GM13977 (cell line): Measurements from ENCODE around the gene NXF3.
"Not testable (repeated sequence)": the region's sequence is repeated elsewhere in the genome, so short reads cannot be mapped to it uniquely, and the experiment has no call there.

Experiments
- DNase-seq: peaks from one replicate; pipeline ENCODE4 v3.0.0; 2012; ENCODE audit warnings: low spot score
- in situ Hi-C: fragments of 300-500 bp; cut with MboI; formaldehyde crosslinking; loops from one replicate; pipeline ENCODE4 v1.12.0; 2022; ENCODE audit warnings: low sequenced_read_pairs, low pct_unique_long_range_greater_than_20kb, mixed read lengths, inconsistent platforms; ENCODE audit not compliant: unreplicated experiment
- TF ChIP-seq, protein P1 (sequence below): IDR thresholded peaks from 2 replicates; pipeline ENCODE4 v1.5.1; 2012; ENCODE audit warnings: mild to moderate bottlenecking, control low read depth; ENCODE audit not compliant: insufficient read depth; ENCODE audit errors: extremely low read depth, missing control alignments

The NXF3 gene, protein sequence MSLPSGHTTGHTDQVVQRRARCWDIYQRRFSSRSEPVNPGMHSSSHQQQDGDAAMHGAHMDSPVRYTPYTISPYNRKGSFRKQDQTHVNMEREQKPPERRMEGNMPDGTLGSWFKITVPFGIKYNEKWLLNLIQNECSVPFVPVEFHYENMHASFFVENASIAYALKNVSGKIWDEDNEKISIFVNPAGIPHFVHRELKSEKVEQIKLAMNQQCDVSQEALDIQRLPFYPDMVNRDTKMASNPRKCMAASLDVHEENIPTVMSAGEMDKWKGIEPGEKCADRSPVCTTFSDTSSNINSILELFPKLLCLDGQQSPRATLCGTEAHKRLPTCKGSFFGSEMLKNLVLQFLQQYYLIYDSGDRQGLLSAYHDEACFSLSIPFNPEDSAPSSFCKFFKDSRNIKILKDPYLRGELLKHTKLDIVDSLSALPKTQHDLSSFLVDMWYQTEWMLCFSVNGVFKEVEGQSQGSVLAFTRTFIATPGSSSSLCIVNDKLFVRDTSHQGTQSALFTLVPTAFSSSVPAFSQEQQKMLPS

DNA sequence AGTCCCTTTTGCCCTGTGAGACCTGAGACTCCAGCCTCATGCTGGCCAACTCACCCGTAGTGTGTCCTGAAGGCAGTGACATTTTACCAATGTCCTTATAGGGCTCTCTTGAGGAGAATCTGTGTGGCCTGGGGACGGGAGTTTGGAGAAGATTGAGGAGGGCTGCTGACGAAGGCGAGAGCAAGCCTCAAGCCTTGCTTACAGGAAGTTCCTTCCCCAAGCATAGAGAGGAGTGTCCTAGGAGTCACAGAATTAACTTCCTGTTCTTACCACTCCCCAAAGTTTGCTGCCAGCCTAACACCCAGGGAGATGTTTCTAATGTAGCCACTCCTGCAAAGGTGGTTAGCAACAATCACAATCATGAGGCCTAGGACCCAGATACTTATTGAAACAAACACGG is at the start of gene NXF3:
Gene NXF3 (minus strand): TSS at position 202 of the 400 bp plus-strand sequence. CDS start 120 bp downstream, at position 82.
- no peak for DNase-seq
- in situ Hi-C loops = no loop called here
- TF ChIP-seq, protein P1, sequence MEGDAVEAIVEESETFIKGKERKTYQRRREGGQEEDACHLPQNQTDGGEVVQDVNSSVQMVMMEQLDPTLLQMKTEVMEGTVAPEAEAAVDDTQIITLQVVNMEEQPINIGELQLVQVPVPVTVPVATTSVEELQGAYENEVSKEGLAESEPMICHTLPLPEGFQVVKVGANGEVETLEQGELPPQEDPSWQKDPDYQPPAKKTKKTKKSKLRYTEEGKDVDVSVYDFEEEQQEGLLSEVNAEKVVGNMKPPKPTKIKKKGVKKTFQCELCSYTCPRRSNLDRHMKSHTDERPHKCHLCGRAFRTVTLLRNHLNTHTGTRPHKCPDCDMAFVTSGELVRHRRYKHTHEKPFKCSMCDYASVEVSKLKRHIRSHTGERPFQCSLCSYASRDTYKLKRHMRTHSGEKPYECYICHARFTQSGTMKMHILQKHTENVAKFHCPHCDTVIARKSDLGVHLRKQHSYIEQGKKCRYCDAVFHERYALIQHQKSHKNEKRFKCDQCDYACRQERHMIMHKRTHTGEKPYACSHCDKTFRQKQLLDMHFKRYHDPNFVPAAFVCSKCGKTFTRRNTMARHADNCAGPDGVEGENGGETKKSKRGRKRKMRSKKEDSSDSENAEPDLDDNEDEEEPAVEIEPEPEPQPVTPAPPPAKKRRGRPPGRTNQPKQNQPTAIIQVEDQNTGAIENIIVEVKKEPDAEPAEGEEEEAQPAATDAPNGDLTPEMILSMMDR = no peak

DNA sequence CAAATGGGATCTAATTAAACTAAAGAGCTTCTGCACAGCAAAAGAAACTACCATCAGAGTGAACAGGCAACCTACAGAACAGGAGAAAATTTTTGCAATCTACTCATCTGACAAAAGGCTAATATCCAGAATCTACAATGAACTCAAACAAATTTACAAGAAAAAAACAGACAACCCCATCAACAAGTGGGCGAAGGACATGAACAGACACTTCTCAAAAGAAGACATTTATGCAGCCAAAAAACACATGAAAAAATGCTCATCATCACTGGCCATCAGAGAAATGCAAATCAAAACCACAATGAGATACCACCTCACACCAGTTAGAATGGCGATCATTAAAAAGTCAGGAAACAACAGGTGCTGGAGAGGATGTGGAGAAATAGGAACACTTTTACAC is 43.6 kb upstream of the NXF3 start:
- in situ Hi-C loops, DNase-seq: not testable (repeated sequence)

DNA sequence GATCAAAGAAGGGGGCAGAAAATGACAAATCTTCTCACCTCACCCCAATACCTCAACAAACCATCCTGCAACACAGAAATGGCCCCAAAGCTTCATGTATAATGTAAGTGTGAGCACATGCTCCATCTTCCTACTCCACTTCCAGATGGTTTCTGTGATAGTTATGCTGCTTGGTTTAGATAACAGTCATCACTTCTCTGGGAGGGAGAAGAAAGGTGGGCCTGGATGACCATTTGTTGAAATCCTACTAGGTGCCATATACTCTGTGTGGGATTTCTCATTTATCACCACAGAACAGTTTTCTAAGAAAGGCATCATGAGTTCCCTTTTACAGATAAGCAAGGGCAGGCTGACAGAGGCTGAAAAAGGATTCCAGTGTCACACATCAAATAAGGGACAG is 31.3 kb upstream of the NXF3 start:
- TF ChIP-seq, protein P1 = no peak
- in situ Hi-C loops = no loop called here
- DNase-seq = no peak

DNA sequence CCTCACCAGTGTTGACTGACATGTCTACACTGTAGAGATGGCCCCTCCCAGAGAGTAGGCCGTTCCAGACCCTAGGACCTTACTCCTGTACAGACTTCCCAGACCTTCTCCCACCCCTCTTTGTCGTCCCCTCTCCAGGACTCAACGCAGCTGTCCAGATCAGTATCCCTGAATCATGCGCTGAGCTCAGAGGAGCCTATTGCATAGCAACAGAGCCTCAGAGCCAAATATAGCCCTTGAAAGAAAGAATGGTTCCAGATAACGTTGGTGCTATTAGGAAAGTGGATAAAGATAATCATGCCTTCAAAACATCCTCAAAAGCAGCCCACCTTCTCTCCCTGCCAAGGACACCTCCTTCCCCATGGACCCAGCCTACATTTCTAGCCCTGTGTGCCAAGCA is 27.8 kb upstream of the NXF3 start:
- no peak for DNase-seq
- in situ Hi-C loops = no loop called here
- TF ChIP-seq, protein P1 = no peak

DNA sequence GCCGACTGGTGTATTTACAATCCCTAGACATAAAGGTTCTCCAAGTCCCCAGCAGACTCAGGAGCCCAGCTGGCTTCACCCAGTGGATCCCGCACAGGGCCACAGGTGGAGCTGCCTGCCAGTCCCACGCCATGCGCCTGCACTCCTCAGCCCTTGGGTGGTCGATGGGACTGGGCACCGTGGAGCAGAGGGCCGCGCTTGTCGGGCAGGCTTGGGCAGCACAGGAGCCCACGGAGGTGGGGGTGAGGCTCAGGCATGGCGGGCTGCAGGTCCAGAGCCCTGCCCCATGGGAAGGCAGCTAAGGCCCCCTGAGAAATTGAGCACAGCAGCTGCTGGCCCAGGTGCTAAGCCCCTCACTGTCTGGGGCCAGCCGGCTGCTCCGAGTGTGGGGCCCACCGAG is 24.0 kb upstream of the NXF3 start:
- in situ Hi-C loops, DNase-seq: not testable (repeated sequence)

DNA sequence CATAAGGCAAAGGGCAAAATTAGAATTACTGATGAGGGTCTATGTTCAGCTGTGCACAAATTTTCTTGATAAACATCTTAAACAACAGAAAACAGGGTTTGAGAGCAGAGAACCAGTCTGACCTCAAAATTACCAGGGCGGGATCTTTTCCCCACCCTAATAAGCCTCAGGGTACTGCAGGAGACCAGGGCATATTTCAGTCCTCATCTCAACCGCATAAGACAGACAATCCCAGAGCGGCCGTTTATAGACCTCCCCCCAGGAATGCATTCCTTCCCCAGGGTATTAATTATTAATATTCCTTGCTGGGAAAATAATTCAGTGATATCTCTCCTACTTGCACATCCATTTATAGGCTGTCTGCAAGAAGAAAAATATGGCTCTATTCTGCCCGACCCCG is 16.6 kb upstream of the NXF3 start:
- in situ Hi-C loops, DNase-seq: not testable (repeated sequence)

DNA sequence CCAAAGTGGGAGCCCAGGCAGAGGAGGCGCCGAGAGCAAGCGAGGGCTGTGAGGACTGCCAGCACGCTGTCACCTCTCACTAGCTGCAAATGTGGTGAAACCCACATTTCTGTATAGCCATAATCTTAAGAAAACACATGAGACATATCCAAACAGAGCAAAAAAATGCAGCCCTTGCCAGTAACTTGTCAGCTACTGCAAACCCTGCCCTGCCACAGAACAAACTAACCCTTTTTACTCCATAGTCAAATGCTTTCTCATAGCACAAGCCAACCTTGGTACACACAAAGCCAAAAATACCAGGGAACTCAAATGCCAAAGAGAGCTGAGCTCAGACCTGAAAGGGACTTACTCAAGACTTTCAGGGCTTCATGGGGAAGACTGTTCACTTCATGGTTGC is 14.9 kb upstream of the NXF3 start:
- DNase-seq = no peak
- in situ Hi-C loops = no loop called here
- TF ChIP-seq, protein P1 = no peak

DNA sequence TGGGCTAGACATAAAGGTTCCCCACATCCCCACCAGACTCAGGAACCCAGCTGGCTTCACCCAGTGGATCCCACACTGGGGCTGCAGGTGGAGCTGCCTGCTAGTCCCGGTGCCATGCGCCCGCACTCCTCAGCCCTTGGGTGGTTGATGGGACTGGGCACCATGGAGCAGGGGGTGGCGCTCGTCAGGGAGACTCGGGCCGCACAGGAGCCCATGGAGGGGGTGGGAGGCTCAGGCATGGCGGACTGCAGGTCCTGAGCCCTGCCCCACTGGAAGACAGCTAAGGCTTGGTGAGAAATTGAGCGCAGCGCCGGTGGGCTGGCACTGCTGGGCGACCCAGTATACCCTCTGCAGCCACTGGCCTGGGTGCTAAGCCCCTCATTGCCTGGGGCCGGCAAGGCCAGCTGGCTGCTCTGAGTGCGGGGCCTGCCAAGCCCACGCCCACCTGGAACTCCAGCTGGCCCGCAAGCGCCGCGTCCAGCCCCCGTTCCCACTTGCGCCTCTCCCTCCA is 14.3 kb upstream of the NXF3 start:
- DNase-seq, in situ Hi-C loops: not testable (repeated sequence)

DNA sequence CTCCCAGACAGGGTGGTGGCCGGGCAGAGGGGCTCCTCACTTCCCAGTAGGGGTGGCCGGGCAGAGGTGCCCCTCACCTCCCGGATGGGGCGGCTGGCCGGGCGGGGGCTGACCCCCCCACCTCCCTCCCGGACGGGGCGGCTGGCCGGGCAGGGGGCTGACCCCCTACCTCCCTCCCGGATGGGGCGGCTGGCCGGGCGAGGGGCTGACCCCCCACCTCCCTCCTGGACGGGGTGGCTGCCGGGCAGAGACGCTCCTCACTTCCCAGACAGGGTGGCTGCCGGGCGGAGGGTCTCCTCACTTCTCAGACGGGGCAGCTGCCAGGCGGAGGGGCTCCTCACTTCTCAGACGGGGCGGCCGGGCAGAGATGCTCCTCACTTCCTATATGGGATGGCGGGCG is 11.4 kb upstream of the NXF3 start:
- DNase-seq, in situ Hi-C loops: not testable (repeated sequence)

DNA sequence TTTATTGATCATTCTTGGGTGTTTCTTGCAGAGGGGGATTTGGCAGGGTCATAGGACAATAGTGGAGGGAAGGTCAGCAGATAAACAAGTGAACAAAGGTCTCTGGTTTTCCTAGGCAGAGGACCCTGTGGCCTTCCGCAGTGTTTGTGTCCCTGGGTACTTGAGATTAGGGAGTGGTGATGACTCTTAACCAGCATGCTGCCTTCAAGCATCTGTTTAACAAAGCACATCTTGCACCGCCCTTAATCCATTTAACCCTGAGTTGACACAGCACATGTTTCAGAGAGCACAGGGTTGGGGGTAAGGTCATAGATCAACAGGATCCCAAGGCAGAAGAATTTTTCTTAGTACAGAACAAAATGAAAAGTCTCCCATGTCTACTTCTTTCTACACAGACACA is 10.9 kb upstream of the NXF3 start:
- DNase-seq, in situ Hi-C loops: not testable (repeated sequence)
